Osteoblast (primary cell): ENCODE results near the gene TCIRG1. TPM values are rescaled to one million over a fixed set of nuclear protein-coding genes. Genes with fewer than 3 reads are reported as not detected.

Experiments used
- DNase-seq: peaks from one replicate; pipeline ENCODE4 v3.0.0; 2011; ENCODE audit warnings: low spot score, mixed read lengths; ENCODE audit not compliant: insufficient read length; ENCODE audit errors: missing footprints
- H2AFZ ChIP-seq: 2 replicates; pipeline ENCODE4 v1.6.0; 2011; ENCODE audit warnings: mild to moderate bottlenecking, low read length
- H3K27ac ChIP-seq: 2 replicates; pipeline ENCODE4 v1.5.1; 2011; ENCODE audit warnings: mild to moderate bottlenecking, low read depth, low read length, moderate library complexity
- H3K27me3 ChIP-seq: 2 replicates; pipeline ENCODE4 v1.6.0; 2012; ENCODE audit warnings: mild to moderate bottlenecking, control low read depth, inconsistent platforms, low read length, moderate library complexity; ENCODE audit not compliant: insufficient read depth
- H3K36me3 ChIP-seq: 2 replicates; pipeline ENCODE4 v1.5.1; 2011; ENCODE audit warnings: mild to moderate bottlenecking, low read length, control low read depth, moderate library complexity; ENCODE audit not compliant: insufficient read depth
- H3K4me1 ChIP-seq: 2 replicates; pipeline ENCODE4 v1.5.1; 2011; ENCODE audit warnings: mild to moderate bottlenecking, low read length, control low read depth, moderate library complexity; ENCODE audit not compliant: insufficient read depth
- H3K4me2 ChIP-seq: 2 replicates; pipeline ENCODE4 v1.6.0; 2011; ENCODE audit warnings: mild to moderate bottlenecking, low read length; ENCODE audit not compliant: insufficient read depth
- H3K4me3 ChIP-seq: fragments of 200-600 bp; sonication (generic); 3 replicates; pipeline ENCODE4 v1.5.1; 2012; ENCODE audit warnings: mild to moderate bottlenecking, low read length, inconsistent platforms; ENCODE audit not compliant: insufficient read depth
- H3K79me2 ChIP-seq: 2 replicates; pipeline ENCODE4 v1.6.0; 2012; ENCODE audit warnings: mild to moderate bottlenecking, low read length, control low read depth, inconsistent platforms; ENCODE audit not compliant: insufficient read depth
- H3K9me3 ChIP-seq: 2 replicates; pipeline ENCODE4 v1.5.1; 2011; ENCODE audit warnings: low read depth, low read length, control low read depth
- H4K20me1 ChIP-seq: 2 replicates; pipeline ENCODE4 v1.6.0; 2012; ENCODE audit warnings: mild to moderate bottlenecking, low read length, control low read depth; ENCODE audit not compliant: insufficient read depth
- total RNA-seq: library from RNA; depleted of rRNA; stranded (reverse); fragments of >200 nt; gene quantifications from 2 replicates; pipeline ENCODE4 v1.2.3, GENCODE V29; 2012
- TF ChIP-seq, protein P1 (sequence below): IDR thresholded peaks from 2 replicates; pipeline ENCODE4 v1.5.1; 2011; ENCODE audit warnings: mild to moderate bottlenecking, low read depth, low read length, moderate library complexity; ENCODE audit errors: extremely low read depth

The TCIRG1 gene
- total RNA-seq, 1 donor = 85.4 TPM

DNA sequence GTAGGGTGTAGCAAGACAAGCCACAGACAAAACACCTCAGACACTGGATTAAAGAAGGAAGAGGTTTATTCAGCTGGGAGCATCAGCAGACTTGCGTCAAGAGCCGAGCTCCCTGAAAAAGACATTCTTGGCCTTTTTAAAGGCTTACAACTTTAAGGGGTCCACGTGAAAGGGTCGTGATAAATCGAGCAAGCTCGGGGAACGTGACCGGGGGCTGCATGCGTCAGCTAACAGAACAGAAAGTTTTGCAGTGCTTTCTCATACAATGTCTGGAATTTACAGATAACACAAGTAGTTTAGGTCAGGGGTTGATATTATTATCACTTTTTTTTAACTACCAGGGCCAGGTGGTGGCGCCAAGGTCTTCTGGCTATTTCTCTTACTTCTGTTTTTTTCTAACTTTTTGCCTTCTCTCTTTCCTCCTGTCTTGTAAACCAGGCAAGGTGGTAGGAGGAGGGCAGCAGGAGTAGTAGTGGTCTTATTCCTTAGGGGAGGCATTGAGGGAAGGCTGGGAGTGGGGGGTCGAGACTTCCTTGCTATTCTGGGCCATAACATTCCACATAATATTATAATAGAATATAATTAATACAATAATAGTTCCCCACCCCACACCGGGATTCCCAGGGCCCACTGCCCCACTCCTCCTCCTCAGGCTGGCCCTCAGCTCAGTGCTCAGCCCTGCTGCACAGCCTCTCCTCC is 29.3 kb upstream of the TCIRG1 start:
- H3K4me1 ChIP-seq = peaks cover 52% of the 10 kb centered on the region
- no peak for DNase-seq
- H3K27ac ChIP-seq = peak overlapping the region; percentile 82

DNA sequence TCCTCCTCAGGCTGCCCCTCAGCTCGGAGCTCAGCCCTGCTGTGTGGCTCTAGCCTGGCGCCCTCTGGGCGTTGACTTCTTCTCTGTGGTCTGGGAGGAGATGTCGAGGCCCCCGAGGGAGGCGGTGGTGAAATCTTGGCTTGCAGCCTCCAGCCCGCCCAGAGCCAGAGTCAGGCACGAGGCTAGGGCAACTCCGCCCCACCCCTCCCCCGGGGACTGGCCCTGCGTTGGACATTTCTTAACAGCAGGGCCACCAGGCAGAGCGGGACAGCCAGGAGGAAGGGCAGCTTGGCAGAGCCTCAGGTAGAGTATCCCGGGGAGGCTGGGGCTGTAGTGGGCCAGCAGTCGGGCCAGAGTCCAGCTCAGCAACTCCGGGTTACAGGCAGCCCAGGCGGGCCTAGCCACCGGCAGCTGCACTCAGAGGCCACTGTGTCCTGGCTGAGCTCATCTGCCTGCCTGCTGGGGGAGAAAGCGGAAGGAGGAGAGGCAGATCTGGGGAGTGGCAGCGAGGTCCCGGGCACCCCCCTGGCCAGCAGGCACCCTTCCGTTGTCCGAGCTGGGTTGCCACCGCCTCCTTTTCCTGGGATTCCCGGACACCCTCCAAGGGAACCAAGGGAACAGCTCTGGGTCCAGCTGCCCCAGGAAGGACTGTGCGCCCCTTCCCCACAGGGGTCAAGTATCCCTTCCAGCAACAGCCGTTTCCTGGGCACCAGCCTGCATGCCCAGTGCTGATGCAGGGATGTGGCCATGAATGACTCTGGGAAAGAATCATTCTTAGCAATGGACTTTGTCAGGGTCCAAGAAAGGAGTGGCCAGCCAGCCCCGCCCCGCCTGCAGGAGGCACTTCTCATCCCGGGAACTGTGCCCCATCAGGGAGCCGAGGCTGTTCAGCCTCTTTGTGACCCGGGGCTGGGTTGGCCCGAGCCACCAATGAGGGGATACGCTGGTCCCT is 28.5 kb upstream of the TCIRG1 start, which contains the start of gene ALDH3B1:
Gene ALDH3B1 (plus strand): TSS at position 238 of the 952 bp plus-strand sequence. CDS start 4,971 bp downstream, outside the sequence.
- TF ChIP-seq, protein P1, sequence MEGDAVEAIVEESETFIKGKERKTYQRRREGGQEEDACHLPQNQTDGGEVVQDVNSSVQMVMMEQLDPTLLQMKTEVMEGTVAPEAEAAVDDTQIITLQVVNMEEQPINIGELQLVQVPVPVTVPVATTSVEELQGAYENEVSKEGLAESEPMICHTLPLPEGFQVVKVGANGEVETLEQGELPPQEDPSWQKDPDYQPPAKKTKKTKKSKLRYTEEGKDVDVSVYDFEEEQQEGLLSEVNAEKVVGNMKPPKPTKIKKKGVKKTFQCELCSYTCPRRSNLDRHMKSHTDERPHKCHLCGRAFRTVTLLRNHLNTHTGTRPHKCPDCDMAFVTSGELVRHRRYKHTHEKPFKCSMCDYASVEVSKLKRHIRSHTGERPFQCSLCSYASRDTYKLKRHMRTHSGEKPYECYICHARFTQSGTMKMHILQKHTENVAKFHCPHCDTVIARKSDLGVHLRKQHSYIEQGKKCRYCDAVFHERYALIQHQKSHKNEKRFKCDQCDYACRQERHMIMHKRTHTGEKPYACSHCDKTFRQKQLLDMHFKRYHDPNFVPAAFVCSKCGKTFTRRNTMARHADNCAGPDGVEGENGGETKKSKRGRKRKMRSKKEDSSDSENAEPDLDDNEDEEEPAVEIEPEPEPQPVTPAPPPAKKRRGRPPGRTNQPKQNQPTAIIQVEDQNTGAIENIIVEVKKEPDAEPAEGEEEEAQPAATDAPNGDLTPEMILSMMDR = no peak
- peak within 1 kb of the TSS; percentile 89 for H2AFZ ChIP-seq
- peaks cover 32% of the 10 kb centered on the region for H3K79me2 ChIP-seq
- H3K4me2 ChIP-seq = peak within 1 kb of the TSS; percentile 98
- peak within 1 kb of the TSS; percentile 82 for H3K27ac ChIP-seq
- no peaks in the 10 kb centered on the region for H4K20me1 ChIP-seq
- H3K4me3 ChIP-seq = peak within 1 kb of the TSS; percentile 83
- H3K4me1 ChIP-seq = peaks cover 57% of the 10 kb centered on the region
- no peaks in the 10 kb centered on the region for H3K27me3 ChIP-seq
- no peaks in the 10 kb centered on the region for H3K9me3 ChIP-seq
- peak; percentile 97 for DNase-seq
- no peaks in the 10 kb centered on the region for H3K36me3 ChIP-seq

More for the DNA sequence above, 29.3 kb upstream of the TCIRG1 start:
- TF ChIP-seq, protein P1 = peak; percentile 26
- peak overlapping the region; percentile 98 for H3K4me2 ChIP-seq
- H4K20me1 ChIP-seq = no peaks in the 10 kb centered on the region
- peak overlapping the region; percentile 83 for H3K4me3 ChIP-seq
- peaks cover 32% of the 10 kb centered on the region for H3K79me2 ChIP-seq
- no peaks in the 10 kb centered on the region for H3K9me3 ChIP-seq
- no peaks in the 10 kb centered on the region for H3K27me3 ChIP-seq
- H3K36me3 ChIP-seq = no peaks in the 10 kb centered on the region
- no peak overlapping the region for H2AFZ ChIP-seq

DNA sequence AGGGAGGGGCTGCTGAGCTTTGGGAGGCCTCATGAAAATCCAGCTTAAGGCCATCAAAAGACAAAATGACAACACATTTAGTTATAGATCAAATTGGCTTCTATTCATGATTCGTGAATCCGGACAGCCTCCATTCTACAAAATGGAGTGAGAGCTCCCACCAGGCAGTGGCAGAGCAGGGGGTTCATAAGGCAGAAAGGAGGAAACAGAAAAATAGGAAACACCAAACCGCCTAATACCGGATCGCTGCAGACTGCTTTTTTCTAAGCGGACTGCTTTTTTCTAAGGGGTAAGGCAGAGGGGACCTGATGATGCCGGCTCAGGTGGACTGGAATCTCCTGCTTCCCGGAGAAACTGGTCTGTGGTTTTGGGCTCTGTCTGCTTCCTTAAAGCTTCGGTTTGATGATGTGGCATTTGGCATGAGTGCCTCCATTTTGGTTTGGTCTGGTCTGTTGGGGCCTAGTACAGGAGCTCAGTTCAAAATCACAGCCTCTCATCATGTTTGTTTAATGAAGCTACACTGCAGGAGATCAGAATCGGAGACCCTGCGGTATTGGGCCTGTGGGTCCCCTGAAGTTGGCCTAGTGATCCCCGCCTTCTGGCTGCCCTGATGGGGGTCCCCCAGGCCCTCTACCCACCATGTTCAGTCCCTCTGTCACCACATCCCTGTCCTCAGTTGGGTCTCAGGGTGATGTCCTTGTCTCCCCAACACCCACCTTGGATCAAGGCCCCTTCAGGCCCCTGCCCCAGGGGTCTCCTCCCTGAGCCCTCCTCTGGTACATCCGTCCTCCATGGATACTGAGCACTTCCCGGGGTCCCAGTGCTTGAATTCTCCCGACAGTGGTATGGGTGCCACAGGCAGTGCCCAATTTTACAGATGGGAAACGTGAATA is 27.5 kb upstream of the TCIRG1 start:
- TF ChIP-seq, protein P1 = no peak
- Histone ChIP-seq H3K9me3 (no peaks in the 10 kb centered on the region), H3K79me2 (peaks cover 32% of the 10 kb centered on the region), H3K4me3 (peak overlapping the region; percentile 83), H3K4me2 (peak overlapping the region; percentile 98), H3K27me3 (no peaks in the 10 kb centered on the region), H3K4me1 (peaks cover 57% of the 10 kb centered on the region), H3K36me3 (no peaks in the 10 kb centered on the region), H3K27ac (peak overlapping the region; percentile 82), H2AFZ (peak overlapping the region; percentile 89), H4K20me1 (no peaks in the 10 kb centered on the region)
- DNase-seq = no peak
